Stimulated activated CD4-positive, alpha-beta T cell treated with anti-CD3 and anti-CD28 coated beads, Interleukin-1b, Interleukin-23, amount 100 ng/mL, for 1 hour (primary cell): ENCODE results near the gene ZNF407.

Source experiments
- DNase-seq, 2 donors: peaks; one replicate each; pipeline ENCODE4 v3.0.0-alpha.2; 2020; ENCODE audit warnings: low read depth in 2 of 2

ZNF407 gene

DNA sequence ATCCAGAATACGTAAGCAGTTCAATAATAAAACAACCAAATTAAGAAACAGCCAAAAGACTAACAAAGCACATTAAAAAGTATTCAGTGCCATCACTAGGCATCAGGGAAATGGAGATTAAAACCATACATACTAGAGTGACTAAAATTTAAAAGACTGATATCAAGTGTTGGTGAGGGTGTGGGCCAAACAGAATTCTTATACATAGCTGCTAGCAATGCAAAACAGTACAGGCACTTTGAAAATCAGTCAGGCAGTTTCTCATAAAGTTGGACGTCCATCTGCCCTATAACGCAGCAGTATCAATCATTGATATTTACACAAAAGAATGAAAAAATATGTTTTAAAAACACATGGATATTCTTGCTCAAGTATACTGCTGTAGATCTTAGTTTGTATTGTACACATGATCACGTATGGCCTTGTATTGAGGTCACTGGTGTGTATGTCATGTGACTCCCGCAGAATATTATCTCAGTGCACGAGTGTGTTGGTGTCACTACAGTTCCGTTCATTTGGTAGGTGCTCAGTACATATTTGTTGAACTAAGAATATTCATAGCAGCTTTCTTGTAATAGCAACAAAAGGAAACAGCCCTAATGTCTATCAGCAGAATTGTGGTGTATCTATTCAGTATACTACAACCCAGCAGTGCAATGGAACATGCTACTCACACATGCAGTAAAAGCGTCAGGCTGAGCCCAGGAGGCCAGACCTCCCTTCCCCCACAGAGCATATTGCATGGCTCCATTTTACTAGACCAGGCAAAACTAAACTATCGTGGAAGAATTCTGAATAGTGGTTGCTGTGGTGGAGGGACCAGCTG, 28.6 kb downstream of the ZNF407 start:
- no peak for DNase-seq

DNA sequence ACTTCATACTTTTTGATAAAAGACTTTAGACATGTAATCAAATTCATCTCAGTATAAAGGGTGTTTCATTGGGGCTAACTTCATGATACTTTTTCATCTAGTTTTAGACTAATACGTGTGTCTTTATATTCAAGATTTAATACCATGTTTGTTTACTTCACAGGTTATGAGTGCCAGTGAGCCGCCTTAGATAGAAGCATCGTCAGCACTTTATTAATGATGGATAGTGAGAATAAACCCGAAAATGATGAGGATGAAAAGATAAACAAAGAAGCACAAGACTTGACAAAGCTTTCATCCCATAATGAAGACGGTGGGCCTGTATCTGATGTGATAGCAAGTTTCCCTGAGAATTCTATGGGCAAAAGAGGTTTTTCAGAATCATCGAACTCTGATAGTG, 33.1 kb downstream of the ZNF407 start:
- DNase-seq, result no peak

DNA sequence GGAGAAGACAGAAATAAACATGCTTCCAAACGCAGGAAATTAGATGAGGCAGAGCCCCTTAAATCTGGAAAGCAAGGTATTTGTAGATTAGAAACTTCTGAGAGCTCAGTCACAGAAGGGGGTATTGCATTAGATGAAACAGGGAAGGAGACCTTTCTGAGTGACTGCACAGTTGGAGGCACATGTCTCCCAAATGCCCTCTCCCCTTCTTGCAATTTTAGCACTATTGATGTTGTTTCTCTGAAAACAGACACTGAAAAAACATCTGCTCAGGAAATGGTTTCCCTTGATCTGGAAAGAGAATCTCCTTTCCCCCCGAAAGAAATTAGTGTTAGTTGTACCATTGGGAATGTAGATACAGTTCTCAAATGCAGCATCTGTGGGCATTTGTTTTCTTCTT, 33.5 kb downstream of the ZNF407 start:
- no peak for DNase-seq

DNA sequence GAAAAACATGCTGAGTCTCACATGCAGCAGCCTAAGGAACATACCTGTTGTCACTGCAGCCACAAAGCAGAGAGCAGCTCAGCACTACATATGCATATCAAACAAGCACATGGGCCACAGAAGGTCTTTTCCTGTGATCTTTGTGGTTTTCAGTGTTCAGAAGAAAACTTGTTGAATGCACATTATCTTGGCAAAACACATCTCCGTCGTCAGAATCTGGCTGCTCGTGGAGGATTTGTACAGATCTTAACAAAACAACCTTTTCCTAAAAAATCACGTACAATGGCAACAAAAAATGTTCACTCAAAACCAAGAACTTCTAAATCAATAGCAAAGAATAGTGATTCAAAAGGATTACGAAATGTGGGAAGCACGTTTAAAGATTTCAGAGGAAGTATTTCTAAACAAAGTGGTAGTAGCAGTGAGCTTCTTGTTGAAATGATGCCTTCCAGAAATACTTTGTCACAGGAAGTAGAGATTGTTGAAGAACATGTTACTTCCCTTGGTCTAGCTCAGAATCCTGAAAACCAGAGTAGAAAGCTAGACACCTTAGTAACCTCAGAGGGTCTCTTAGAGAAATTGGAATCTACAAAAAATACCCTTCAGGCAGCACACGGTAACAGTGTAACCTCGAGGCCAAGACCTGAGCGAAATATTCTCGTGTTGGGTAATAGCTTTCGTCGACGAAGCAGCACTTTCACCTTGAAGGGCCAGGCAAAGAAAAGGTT, 34.1 kb downstream of the ZNF407 start:
- no peak for DNase-seq

DNA sequence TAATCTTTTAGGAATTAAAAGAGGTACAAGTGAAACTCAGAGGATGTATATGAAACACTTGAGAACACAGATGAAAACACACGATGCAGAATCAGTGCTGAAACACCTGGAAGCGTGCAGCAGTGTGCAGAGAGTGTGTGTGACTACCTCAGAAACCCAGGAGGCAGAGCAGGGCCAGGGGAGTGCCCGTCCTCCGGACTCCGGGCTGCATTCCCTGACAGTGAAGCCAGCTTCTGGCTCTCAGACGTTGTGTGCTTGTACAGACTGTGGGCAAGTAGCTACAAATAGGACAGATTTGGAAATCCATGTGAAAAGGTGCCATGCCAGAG, 34.6 kb downstream of the ZNF407 start:
- no peak for DNase-seq

DNA sequence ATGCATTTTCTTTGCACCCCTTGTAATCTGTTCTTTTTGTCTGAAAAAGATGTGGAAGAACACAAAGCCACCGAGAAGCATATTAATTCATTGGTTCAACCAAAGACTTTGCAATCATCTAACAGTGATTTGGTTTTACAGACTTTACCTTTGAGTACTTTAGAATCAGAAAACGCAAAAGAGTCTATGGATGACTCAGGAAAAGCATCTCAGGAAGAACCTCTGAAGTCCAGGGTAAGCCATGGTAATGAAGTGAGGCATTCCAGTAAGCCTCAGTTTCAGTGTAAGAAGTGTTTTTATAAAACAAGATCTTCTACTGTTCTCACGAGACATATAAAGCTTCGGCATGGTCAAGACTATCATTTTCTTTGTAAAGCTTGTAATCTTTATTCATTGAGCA, 35.2 kb downstream of the ZNF407 start:
- DNase-seq, result no peak

DNA sequence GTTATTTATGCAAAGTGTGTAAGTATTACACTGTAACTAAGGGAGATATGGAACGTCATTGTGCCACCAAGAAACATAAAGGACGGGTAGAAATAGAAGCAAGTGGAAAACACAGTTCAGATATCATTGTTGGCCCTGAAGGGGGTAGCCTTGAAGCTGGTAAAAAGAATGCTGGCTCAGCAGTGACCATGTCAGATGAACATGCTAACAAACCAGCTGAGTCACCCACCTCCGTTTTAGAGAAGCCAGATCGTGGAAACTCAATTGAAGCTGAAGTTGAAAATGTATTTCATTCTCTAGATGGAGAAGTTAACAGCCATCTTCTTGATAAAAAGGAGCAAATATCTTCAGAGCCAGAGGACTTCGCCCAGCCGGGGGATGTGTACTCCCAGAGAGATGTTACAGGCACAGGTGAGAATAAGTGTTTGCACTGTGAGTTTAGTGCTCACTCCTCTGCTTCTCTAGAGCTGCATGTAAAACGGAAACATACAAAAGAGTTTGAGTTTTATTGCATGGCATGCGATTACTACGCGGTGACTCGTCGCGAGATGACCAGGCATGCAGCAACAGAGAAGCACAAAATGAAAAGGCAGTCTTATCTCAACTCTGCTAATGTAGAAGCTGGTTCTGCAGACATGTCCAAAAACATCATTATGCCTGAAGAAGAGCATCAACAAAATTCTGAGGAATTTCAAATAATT, 36.1 kb downstream of the ZNF407 start:
- DNase-seq, result no peak

DNA sequence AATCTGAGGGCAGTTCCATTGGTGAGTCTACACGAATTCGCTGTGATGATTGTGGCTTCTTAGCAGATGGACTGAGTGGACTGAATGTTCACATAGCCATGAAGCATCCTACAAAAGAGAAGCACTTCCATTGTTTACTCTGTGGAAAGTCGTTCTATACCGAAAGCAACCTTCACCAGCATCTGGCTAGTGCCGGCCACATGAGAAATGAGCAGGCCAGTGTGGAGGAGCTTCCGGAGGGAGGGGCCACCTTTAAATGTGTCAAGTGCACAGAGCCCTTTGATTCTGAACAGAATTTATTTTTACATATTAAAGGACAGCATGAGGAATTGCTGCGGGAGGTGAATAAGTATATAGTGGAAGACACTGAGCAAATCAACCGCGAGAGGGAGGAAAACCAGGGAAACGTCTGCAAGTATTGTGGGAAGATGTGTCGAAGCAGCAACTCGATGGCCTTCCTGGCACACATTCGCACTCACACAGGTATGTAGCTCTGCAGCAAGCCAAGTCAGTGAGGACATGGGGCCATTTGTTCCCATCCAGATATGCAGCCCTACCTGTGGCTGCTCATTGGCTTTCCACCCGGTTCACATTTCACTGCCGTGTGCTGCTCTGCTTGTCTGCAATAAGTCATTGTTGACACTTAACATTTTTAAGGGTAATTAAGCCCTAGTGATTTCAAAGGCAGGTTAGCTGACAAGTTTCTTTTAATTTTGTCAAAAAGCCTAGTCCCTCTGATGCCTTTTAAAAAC, 37.7 kb downstream of the ZNF407 start:
- no peak for DNase-seq

DNA sequence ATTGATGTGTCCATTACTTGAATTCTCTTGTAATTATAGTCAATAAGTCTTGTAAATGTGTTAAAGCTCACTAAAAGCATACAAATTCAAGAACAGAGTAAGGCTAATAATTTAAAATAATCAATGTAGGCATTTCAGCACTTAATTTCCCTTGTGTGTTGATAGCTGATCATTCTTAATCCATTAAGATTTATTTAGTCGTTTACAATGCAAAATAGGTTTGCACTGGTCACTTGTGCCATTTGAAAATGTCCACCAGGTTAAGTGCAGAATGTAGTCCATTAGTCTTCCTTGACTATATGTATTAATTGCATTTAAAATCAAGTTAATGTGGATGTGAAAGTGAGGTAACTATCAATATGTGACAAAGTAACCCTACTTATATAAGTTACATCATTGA, 39.4 kb downstream of the ZNF407 start:
- DNase-seq, result no peak

DNA sequence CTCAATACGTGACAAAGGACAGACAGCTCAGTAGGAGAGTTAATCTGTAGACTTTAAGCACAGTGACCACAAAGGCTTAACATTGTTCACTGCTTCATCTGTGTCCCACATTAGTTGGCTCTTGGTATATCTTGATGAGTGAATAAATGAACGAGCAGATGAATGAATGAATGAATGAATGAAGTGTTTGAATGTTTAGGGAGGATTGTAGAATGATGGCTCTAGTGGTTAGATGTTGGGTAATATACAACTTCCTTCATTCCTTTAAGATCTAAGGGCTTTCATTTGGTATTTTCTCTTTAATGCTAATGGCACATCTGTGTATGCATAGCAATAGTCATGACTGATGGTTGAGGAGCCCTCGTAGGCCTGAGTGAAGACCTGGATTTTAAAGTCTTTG, 40.5 kb downstream of the ZNF407 start:
- DNase-seq, result no peak

DNA sequence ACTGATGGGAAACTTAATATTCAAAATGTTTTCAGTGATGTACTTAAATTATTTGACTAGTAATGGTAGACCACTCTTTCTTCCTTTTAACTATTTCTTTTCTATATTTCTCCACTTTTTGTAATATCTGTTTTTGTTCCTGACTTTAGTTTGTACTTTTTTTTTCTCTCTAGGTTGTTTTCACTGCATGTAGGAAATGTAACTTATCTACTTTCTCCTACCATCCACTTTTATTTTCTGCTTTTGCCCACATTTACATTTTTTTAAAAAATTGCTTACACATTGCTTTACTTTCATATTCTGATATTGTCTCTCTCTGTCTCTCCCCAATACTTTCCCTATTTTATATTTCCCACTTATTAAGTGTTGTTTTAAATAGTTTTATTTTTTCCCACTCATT, 47.0 kb downstream of the ZNF407 start:
- no peak for DNase-seq

DNA sequence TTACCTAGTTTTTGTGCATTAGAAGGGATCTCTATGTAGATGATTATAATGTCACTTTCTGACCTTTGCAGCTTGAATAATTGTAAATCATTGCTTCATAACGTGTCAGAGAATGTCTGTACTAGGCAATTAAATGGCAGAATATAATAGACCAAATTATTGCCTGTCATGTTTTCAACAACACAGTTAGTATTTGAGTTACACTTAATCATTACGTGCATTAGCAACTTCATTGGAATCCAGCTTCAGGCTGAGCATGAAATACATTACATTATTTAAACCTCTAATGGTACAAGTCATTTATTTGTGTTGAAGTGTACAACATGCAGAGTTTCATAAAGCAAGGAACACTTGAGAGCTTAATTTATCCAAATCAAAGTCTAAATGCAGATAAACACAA, 48.0 kb downstream of the ZNF407 start:
- DNase-seq, result no peak

DNA sequence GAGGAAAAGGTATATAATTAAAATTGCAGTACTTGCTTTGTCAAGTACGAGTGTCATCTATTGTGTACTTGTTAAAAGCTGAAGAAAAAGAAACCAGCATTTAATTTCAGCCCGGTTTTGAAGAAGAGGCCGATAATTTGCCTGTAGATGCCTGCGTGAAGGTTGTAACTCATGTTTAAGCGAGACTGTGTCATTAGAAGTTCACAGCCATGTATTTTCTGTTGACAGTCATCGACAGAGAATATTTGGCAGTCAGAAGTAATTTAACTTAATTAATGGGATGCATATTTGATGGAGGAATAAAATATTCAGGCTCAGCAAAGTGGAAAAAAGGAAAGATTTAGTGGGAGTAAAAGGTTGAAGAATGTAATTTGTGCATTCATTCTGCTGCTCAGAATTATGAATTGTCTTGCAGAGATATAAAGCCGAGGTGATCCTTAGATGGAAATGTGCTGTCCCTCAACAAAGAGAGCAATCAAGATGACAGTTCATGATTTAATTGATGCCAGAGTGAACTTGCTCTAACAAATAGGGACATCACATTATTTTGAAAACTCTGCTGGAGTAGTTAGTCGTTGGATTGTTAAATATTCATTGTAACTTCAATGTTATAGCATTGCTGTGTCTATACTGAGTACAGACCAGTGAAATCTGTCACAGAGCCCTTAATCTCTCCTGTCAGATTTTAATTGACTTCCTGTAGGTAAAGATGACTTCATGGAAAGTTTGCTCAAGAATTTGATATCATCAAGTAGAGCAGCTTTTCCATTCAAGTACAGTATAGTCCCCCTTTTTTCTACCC, 53.9 kb downstream of the ZNF407 start:
- DNase-seq, result no peak

DNA sequence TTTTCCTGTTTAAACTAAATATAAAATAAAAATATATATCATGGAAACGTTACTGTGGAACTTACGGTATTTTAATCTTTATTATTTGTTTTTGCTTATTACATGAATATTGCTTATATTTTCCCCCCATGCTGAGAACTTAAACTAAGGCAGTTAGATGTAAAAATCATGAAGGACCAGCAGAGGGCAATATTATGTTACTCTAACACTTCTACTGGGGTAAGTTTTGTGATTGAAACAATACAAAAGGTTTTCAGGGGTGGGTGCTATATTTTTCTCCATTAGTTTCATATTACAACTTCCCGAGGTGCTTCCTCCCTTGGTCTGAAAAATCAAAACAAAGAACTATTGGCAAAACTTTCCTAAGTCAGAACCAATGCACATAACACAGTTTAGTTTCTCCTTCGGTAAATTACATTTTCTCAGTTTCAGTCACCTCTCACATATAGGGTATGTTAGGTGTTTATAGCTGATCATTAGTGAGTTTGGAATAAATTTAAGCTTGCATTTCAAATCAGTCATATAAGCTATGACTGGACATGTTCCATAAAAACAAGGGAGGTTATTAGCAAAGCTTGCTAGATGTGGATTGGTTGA, 54.8 kb downstream of the ZNF407 start:
- DNase-seq, result no peak

DNA sequence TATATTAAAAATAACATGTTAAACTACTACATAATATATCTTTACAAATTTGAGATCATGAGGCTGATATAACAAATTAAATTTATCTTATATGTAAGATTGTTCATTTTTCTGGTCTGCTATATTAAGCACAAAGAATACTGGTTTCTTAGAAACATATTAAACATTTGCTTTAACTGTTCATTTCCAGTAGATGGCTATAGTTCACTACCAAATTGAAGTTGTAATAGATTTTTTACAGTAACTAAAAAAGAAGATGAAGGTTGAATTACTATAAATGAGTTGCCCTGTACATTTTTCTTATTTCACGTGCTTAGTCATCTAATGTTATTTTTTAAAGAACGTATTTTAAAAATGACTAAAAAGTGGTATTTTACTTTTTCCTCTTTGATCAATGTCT, 57.0 kb downstream of the ZNF407 start:
- DNase-seq, result no peak

DNA sequence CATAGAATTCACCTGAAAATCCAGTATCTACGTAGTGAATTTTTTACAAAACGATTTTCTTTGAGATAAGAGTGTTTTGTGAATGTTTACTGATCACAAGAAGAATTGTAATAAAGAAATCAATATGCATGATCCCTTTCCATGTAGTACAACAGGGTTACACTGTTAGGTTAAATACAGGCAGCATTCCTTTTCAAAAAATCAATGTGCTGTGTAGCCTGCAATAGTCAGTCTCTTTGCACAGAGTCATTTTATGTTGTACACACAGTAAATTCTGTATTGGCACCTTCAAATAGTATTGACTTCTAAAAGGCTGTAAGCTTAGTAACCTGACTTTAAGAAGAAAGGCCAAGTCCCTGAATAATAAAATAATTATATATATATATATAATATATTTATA, 63.3 kb downstream of the ZNF407 start:
- no peak for DNase-seq

DNA sequence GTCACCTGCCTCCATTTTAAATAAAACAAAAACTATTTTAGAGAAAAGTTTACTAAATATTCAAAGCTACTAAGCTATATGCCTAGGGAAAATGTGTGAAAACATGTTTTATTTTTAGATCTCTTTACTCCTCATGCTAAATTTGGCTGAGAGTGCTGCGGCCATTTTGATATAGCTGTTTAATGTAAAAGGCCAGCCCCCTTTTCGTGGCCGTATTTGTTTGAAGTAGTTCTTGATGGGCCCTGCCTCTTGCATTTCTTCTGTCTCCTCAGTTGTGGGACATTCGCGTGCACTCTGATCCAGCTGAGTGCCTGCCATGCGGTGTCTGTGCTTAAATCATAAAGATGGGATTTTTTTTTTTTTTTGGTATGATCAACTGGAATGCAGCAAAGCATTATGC, 64.0 kb downstream of the ZNF407 start:
- no peak for DNase-seq

DNA sequence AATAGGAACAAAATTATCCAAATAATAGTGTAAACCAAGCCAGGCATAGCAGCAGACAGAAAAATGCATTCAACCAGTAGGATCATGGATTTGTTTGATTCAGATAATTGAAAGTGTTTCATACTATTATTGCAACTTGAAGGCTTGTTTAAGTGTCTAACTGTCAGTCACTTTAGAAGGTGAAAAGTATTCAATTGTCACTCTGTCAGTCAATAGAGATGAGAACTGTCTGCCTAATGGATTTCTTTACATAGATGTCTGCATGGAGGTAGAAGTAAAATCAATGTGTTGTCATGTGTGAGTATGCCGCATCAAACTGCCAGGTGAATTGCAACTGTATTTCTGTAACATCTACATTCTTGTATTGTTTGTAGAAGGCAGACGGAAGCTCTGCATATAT, 65.0 kb downstream of the ZNF407 start:
- DNase-seq, result no peak

DNA sequence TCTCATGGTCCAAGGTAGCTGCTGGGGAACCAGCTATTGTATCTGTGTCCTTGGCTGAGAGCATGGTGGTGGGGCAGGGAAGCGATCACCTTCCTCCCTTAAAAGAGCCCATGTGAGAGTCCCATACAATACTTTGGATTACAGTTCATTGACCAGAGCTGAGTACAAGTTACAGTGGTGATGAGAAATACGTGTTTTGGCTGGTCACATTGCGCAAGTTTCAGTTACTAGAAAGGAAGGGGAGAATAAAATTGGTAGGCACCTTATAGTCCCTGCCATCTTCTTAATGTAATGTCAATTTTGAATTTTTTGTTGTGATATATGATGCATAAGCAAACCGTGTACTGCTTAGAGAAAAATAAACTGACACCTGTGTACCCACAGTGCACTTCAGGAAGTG, 67.7 kb downstream of the ZNF407 start:
- no peak for DNase-seq

DNA sequence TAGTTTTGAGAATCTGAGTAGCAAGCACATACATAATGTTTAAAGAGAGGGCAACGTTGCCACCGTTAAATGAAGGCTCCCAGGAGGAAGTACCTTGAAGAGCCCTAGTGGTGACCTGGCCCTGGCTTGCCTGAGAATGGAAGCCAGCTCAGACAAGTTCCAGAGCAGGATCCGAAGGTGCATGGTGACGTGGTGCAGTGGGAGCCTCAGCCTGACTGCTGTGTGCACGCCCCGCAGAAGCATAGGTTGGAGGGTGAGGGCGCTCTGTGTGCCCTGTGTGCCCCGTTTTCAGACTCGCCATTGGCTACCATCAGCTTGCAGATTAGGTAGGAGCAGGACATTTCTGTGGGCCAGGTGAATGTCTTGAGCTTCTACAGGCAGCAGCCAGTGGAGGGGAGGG, 68.2 kb downstream of the ZNF407 start:
- no peak for DNase-seq
